Muscle of leg (tissue), 11 donors: ENCODE results near the gene RNASEH2A. TPM values are rescaled to one million over a fixed set of nuclear protein-coding genes. Genes with fewer than 3 reads are reported as not detected.

Source experiments
- DNase-seq: peaks from one replicate; pipeline ENCODE4 v3.0.0; 2013
- H3K27ac ChIP-seq: one replicate; pipeline ENCODE4 v1.5.1; 2013; ENCODE audit warnings: mild to moderate bottlenecking, low read length, control low read depth
- H3K27me3 ChIP-seq: one replicate; pipeline ENCODE4 v1.6.1; 2013; ENCODE audit warnings: low read length; ENCODE audit not compliant: control insufficient read depth, insufficient read depth
- H3K36me3 ChIP-seq: one replicate; pipeline ENCODE4 v1.6.1; 2013; ENCODE audit warnings: low read length; ENCODE audit not compliant: control insufficient read depth, insufficient read depth
- H3K4me1 ChIP-seq: one replicate; pipeline ENCODE4 v1.6.1; 2013; ENCODE audit warnings: low read length; ENCODE audit not compliant: control insufficient read depth, insufficient read depth
- H3K4me3 ChIP-seq: one replicate; pipeline ENCODE4 v1.5.1; 2013; ENCODE audit warnings: low read length, control low read depth
- H3K9me3 ChIP-seq: replicated peaks from 2 replicates; pipeline ENCODE4 v1.6.1; 2013; ENCODE audit warnings: low read depth, low read length; ENCODE audit not compliant: control insufficient read depth
- WGBS: methylation state at CpG from one replicate; pipeline ENCODE4 v1.1.5; 2013; ENCODE audit warnings: missing lambda C conversion rate; ENCODE audit not compliant: insufficient coverage; 5-methylcytosine and 5-hydroxymethylcytosine counted together
- polyA plus RNA-seq, 8 donors: library from polyadenylated mRNA; unstranded; fragments of 120-200 nt; gene quantifications; one replicate each; pipeline versions ENCODE4 v1.2.1 to v1.2.3, GENCODE V29; 2013; ENCODE audit warnings: inconsistent platforms in 1 of 8, low replicate concordance in 1 of 8; ENCODE audit not compliant: insufficient read length in 8 of 8, insufficient read depth in 1 of 8
- total RNA-seq: library from RNA; stranded (reverse); fragments of 120-200 nt; gene quantifications from one replicate; pipeline ENCODE4 v1.2.4, GENCODE V29; 2013

RNASEH2A gene
- total and polyA plus RNA-seq, 9 donors = 12.6 to 31.5 (median 22.8) TPM

DNA sequence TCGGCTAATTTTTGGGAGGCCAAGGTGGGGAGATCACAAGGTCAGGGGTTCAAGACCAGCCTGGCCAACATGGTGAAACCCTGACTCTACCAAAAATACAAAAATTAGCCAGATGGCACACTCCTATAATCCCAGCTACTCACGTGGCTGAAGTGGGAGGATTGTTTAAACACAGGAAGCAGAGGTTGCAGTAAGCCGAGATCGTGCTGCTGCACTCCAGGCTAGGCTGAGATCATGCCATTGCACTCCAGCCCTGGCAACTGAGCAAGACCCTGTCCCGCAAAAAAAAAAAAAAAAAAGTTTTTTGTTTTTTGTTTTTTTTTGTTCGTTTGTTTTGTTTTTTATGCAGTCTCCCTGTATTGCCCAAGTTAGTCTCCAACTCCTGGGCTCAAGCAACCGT, 53.2 kb downstream of the RNASEH2A start:
- Histone ChIP-seq H3K4me1 (no peaks in the 10 kb centered on the region), H3K9me3 (peaks cover 2% of the 10 kb centered on the region), H3K27ac (no peak overlapping the region), H3K27me3 (peaks cover 2% of the 10 kb centered on the region), H3K36me3 (no peaks in the 10 kb centered on the region), H3K4me3 (no peak overlapping the region)
- WGBS = 50% methylated on average over 1 of the region's 7 CpGs
- no peak for DNase-seq

Other genes with a start within 250 kb of the RNASEH2A start
- 4.8 TPM for gene ZNF490, start 195.8 kb upstream of the RNASEH2A start, total RNA-seq
- 1 to 10 TPM; 1.6 to 3.9 (median 2.5) TPM for gene ZNF490, start 195.8 kb upstream of the RNASEH2A start, polyA plus RNA-seq
- gene ZNF791, start 195.7 kb upstream of the RNASEH2A start, total RNA-seq = 12.3 TPM
- gene ZNF791, start 195.7 kb upstream of the RNASEH2A start, polyA plus RNA-seq = 10 to 100 TPM in 7 of 8 donors, 1 to 10 TPM in 1; 7.5 to 13.6 (median 11.7) TPM
- gene MAN2B1, start 139.8 kb upstream of the RNASEH2A start, total RNA-seq = 23.5 TPM
- 10 to 100 TPM; 26.7 to 39.9 (median 31.9) TPM for gene MAN2B1, start 139.8 kb upstream of the RNASEH2A start, polyA plus RNA-seq
- 6.8 TPM for gene WDR83, start 139.8 kb upstream of the RNASEH2A start, total RNA-seq
- 10 to 100 TPM in 6 of 8 donors, 1 to 10 TPM in 2; 8.8 to 16.0 (median 13.1) TPM for gene WDR83, start 139.8 kb upstream of the RNASEH2A start, polyA plus RNA-seq
- gene DHPS, start 124.7 kb upstream of the RNASEH2A start, total RNA-seq = 68.0 TPM
- 10 to 100 TPM; 55.2 to 73.4 (median 63.3) TPM for gene DHPS, start 124.7 kb upstream of the RNASEH2A start, polyA plus RNA-seq
- gene GNG14, start 118.6 kb upstream of the RNASEH2A start, total RNA-seq = not detected
- gene GNG14, start 118.6 kb upstream of the RNASEH2A start, polyA plus RNA-seq = under 1 TPM in 1 of 8 donors, not detected in 7; 0.33 TPM
- 3.9 TPM for gene FBXW9, start 110.0 kb upstream of the RNASEH2A start, total RNA-seq
- gene FBXW9, start 110.0 kb upstream of the RNASEH2A start, polyA plus RNA-seq = 1 to 10 TPM; 4.1 to 5.7 (median 4.7) TPM
- 19.6 TPM for gene TNPO2, start 82.7 kb upstream of the RNASEH2A start, total RNA-seq
- gene TNPO2, start 82.7 kb upstream of the RNASEH2A start, polyA plus RNA-seq = 10 to 100 TPM; 45.9 to 68.6 (median 56.5) TPM
- 208 TPM for gene TRIR, start 71.9 kb upstream of the RNASEH2A start, total RNA-seq
- gene TRIR, start 71.9 kb upstream of the RNASEH2A start, polyA plus RNA-seq = 100 to 1,000 TPM; 188 to 237 (median 203) TPM
- 37.6 TPM for gene GET3, start 69.1 kb upstream of the RNASEH2A start, total RNA-seq
- gene GET3, start 69.1 kb upstream of the RNASEH2A start, polyA plus RNA-seq = 10 to 100 TPM; 42.8 to 58.7 (median 51.6) TPM
- gene BEST2, start 54.8 kb upstream of the RNASEH2A start, total RNA-seq = not detected
- gene BEST2, start 54.8 kb upstream of the RNASEH2A start, polyA plus RNA-seq = under 1 TPM in 2 of 8 donors, not detected in 6; 0.13 to 0.16 TPM
- 19.1 TPM for gene HOOK2, start 31.0 kb upstream of the RNASEH2A start, total RNA-seq
- gene HOOK2, start 31.0 kb upstream of the RNASEH2A start, polyA plus RNA-seq = 10 to 100 TPM; 13.1 to 40.8 (median 24.0) TPM
- gene JUNB, start 15.1 kb upstream of the RNASEH2A start, total RNA-seq = 39.1 TPM
- gene JUNB, start 15.1 kb upstream of the RNASEH2A start, polyA plus RNA-seq = 100 to 1,000 TPM in 1 of 8 donors, 10 to 100 TPM in 7; 17.8 to 157 (median 66.9) TPM
- 191 TPM for gene PRDX2, start 4.8 kb upstream of the RNASEH2A start, total RNA-seq
- 100 to 1,000 TPM; 143 to 189 (median 171) TPM for gene PRDX2, start 4.8 kb upstream of the RNASEH2A start, polyA plus RNA-seq
- 5.1 TPM for gene THSD8, start 4.5 kb upstream of the RNASEH2A start, total RNA-seq
- gene THSD8, start 4.5 kb upstream of the RNASEH2A start, polyA plus RNA-seq = 1 to 10 TPM in 7 of 8 donors, under 1 TPM in 1; 0.84 to 4.8 (median 2.9) TPM
- gene RTBDN, start 28.0 kb downstream of the RNASEH2A start, total RNA-seq = not detected
- gene RTBDN, start 28.0 kb downstream of the RNASEH2A start, polyA plus RNA-seq = under 1 TPM in 2 of 8 donors, not detected in 6; 0.06 to 0.24 TPM
- 0.09 TPM for gene MAST1, start 31.9 kb downstream of the RNASEH2A start, total RNA-seq
- under 1 TPM; 0.23 to 0.90 (median 0.61) TPM for gene MAST1, start 31.9 kb downstream of the RNASEH2A start, polyA plus RNA-seq
- gene DNASE2, start 74.9 kb downstream of the RNASEH2A start, total RNA-seq = 7.7 TPM
- gene DNASE2, start 74.9 kb downstream of the RNASEH2A start, polyA plus RNA-seq = 10 to 100 TPM in 5 of 8 donors, 1 to 10 TPM in 3; 5.7 to 12.3 (median 10.1) TPM
- 0.31 TPM for gene KLF1, start 80.6 kb downstream of the RNASEH2A start, total RNA-seq
- 1 to 10 TPM in 4 of 8 donors, under 1 TPM in 4; 0.32 to 1.5 (median 1.0) TPM for gene KLF1, start 80.6 kb downstream of the RNASEH2A start, polyA plus RNA-seq
- gene GCDH, start 84.6 kb downstream of the RNASEH2A start, total RNA-seq = 16.8 TPM
- gene GCDH, start 84.6 kb downstream of the RNASEH2A start, polyA plus RNA-seq = 10 to 100 TPM; 20.2 to 43.3 (median 29.3) TPM
- 0.40 TPM for gene SYCE2, start 112.7 kb downstream of the RNASEH2A start, total RNA-seq
- gene SYCE2, start 112.7 kb downstream of the RNASEH2A start, polyA plus RNA-seq = 1 to 10 TPM; 1.5 to 3.4 (median 2.5) TPM
- gene FARSA, start 127.1 kb downstream of the RNASEH2A start, total RNA-seq = 32.5 TPM
- gene FARSA, start 127.1 kb downstream of the RNASEH2A start, polyA plus RNA-seq = 10 to 100 TPM; 38.1 to 48.8 (median 44.7) TPM
- 401 TPM for gene CALR, start 132.0 kb downstream of the RNASEH2A start, total RNA-seq
- gene CALR, start 132.0 kb downstream of the RNASEH2A start, polyA plus RNA-seq = 100 to 1,000 TPM; 380 to 643 (median 446) TPM
- gene RAD23A, start 139.3 kb downstream of the RNASEH2A start, total RNA-seq = 92.7 TPM
- gene RAD23A, start 139.3 kb downstream of the RNASEH2A start, polyA plus RNA-seq = 100 to 1,000 TPM in 7 of 8 donors, 10 to 100 TPM in 1; 98.5 to 136 (median 125) TPM
- 24.4 TPM for gene GADD45GIP1, start 150.6 kb downstream of the RNASEH2A start, total RNA-seq
- gene GADD45GIP1, start 150.6 kb downstream of the RNASEH2A start, polyA plus RNA-seq = 10 to 100 TPM; 40.2 to 63.6 (median 49.2) TPM
- gene DAND5, start 163.0 kb downstream of the RNASEH2A start, total RNA-seq = 0.04 TPM
- gene DAND5, start 163.0 kb downstream of the RNASEH2A start, polyA plus RNA-seq = under 1 TPM in 6 of 8 donors, not detected in 2; 0.07 to 0.23 (median 0.18) TPM
- gene NFIX, start 188.9 kb downstream of the RNASEH2A start, total RNA-seq = 38.1 TPM
- gene NFIX, start 188.9 kb downstream of the RNASEH2A start, polyA plus RNA-seq = 100 to 1,000 TPM in 6 of 8 donors, 10 to 100 TPM in 2; 82.6 to 140 (median 113) TPM